DND-41 (cell line): ENCODE data around the gene ACAD9.

Experiments
- CTCF ChIP-seq: IDR thresholded peaks from 2 replicates; pipeline ENCODE4 v1.5.1; 2012; ENCODE audit warnings: borderline replicate concordance, low read length, moderate library complexity, mild to moderate bottlenecking; ENCODE audit not compliant: poor library complexity, severe bottlenecking; ENCODE audit errors: extremely low read depth
- EZH2 ChIP-seq: IDR thresholded peaks from 3 replicates; pipeline ENCODE4 v1.6.1; 2012; ENCODE audit warnings: borderline replicate concordance, low read depth, mild to moderate bottlenecking, moderate library complexity, low read length, inconsistent platforms; ENCODE audit not compliant: severe bottlenecking

GRCh38 chr3:128874481-128875180 is 4.8 kb upstream of the ACAD9 start:
- TF ChIP-seq CTCF (no peak), EZH2 (no peak)
